Measurements from ENCODE around the gene CTSW. TPM values are rescaled to one million over a fixed set of nuclear protein-coding genes. Genes with fewer than 3 reads are reported as not detected.

CTSW gene
- total RNA-seq, 1 donor from 2014 or later: not detected

- Mint-ChIP-seq H3K4me1 (peaks cover 24% of the 10 kb centered on the region), H3K9me3 (no peaks in the 10 kb centered on the region), H3K27ac (ENCODE audit: unreplicated experiment) (no peak overlapping the region), H3K27me3 (ENCODE audit: low read depth) (peaks cover 16% of the 10 kb centered on the region), H3K4me3 (no peak overlapping the region), H3K36me3 (ENCODE audit: low read depth) (no peaks in the 10 kb centered on the region)
- no peak for TF ChIP-seq CTCF (conservative IDR thresholded peaks at IDR 0.05)
- no peak for DNase-seq (ENCODE audit: low read depth, low spot score)
Measured at GRCh38 chr11:65907878-65908277, 28.2 kb downstream of the CTSW start.

GRCh38 chr11:65911682-65912568, 32.3 kb downstream of the CTSW start:
- H3K36me3 Mint-ChIP-seq (ENCODE audit: low read depth): no peaks in the 10 kb centered on the region

GRCh38 chr11:65912845-65913244, 33.2 kb downstream of the CTSW start:
- Mint-ChIP-seq H3K36me3 (ENCODE audit: low read depth) (no peaks in the 10 kb centered on the region), H3K9me3 (no peaks in the 10 kb centered on the region), H3K4me3 (no peak overlapping the region), H3K27me3 (ENCODE audit: low read depth) (peaks cover 6% of the 10 kb centered on the region), H3K4me1 (peaks cover 32% of the 10 kb centered on the region), H3K27ac (ENCODE audit: unreplicated experiment) (no peak overlapping the region)
- TF ChIP-seq CTCF (conservative IDR thresholded peaks at IDR 0.05): no peak
- no peak for DNase-seq (ENCODE audit: low read depth, low spot score)

More at GRCh38 chr11:65911682-65912568, 32.3 kb downstream of the CTSW start:
- Mint-ChIP-seq H3K27me3 (ENCODE audit: low read depth) (peaks cover 6% of the 10 kb centered on the region), H3K27ac (ENCODE audit: unreplicated experiment) (peak overlapping the region; percentile 87), H3K4me1 (peaks cover 28% of the 10 kb centered on the region), H3K4me3 (peak overlapping the region; percentile 44), H3K9me3 (no peaks in the 10 kb centered on the region)
- DNase-seq (ENCODE audit: low read depth, low spot score): peak; percentile 36
- TF ChIP-seq CTCF (conservative IDR thresholded peaks at IDR 0.05): peak; percentile 25

- no peak for TF ChIP-seq CTCF (conservative IDR thresholded peaks at IDR 0.05)
- no peaks in the 10 kb centered on the region for H3K27me3 Mint-ChIP-seq (ENCODE audit: low read depth)
- H3K9me3 Mint-ChIP-seq: no peaks in the 10 kb centered on the region
- DNase-seq (ENCODE audit: low read depth, low spot score): no peak
- no peaks in the 10 kb centered on the region for H3K36me3 Mint-ChIP-seq (ENCODE audit: low read depth)
- peak overlapping the region; percentile 70 for H3K4me3 Mint-ChIP-seq
- H3K4me1 Mint-ChIP-seq: peaks cover 32% of the 10 kb centered on the region
- H3K27ac Mint-ChIP-seq (ENCODE audit: unreplicated experiment): no peak overlapping the region
Measured at GRCh38 chr11:65915101-65915820, 35.6 kb downstream of the CTSW start.

GRCh38 chr11:65915821-65916251, 36.2 kb downstream of the CTSW start:
- no peak overlapping the region for H3K27ac Mint-ChIP-seq (ENCODE audit: unreplicated experiment)
- H3K27me3 Mint-ChIP-seq (ENCODE audit: low read depth): no peaks in the 10 kb centered on the region
- no peak for TF ChIP-seq CTCF (conservative IDR thresholded peaks at IDR 0.05)
- H3K9me3 Mint-ChIP-seq: no peaks in the 10 kb centered on the region
- no peaks in the 10 kb centered on the region for H3K36me3 Mint-ChIP-seq (ENCODE audit: low read depth)
- no peak for DNase-seq (ENCODE audit: low read depth, low spot score)
- H3K4me1 Mint-ChIP-seq: peaks cover 34% of the 10 kb centered on the region
- H3K4me3 Mint-ChIP-seq: peak overlapping the region; percentile 89
